ENCODE measurements around the gene IZUMO4. TPM values are rescaled to one million over a fixed set of nuclear protein-coding genes. Genes with fewer than 3 reads are reported as not detected.
A peak's percentile ranks its signal among the peaks of the same experiment; 100 is the strongest.

The IZUMO4 gene
- total and polyA plus RNA-seq, 10 of the 15 experiments (the other 5 are each of a cell fraction or from before 2014, with no cell fraction given) = 0.53 to 27.1 (median 7.5) TPM

GRCh38 chr19:2112516-2113320, 16.0 kb downstream of the IZUMO4 start:
- RAD21 ChIA-PET (ENCODE audit: unreplicated experiment) = no interaction called here
- CTCF ChIA-PET = no interaction called here
- TF ChIP-seq CREM (IDR thresholded peaks at IDR 0.05; ENCODE audit: low read depth) (no peak), STAT1 (conservative IDR thresholded peaks at IDR 0.05) (no peak), POLR2A (IDR thresholded peaks at IDR 0.05; ENCODE audit: low read depth, low read length) (peak; percentile 38; the same call in 1 of the 2 replicates), IRF5 (IDR thresholded peaks at IDR 0.05; ENCODE audit: borderline replicate concordance) (no peak), RUNX3 (IDR thresholded peaks at IDR 0.05; ENCODE audit: low read length) (peak; percentile 21; the same call in 1 of the 2 replicates), HDGF (IDR thresholded peaks at IDR 0.05) (no peak)
- H3K4me1 ChIP-seq (ENCODE audit: control insufficient read depth, insufficient read depth, low read length) = no peaks in the 10 kb centered on the region
- H3K9ac ChIP-seq (ENCODE audit: control insufficient read depth, insufficient read depth, low read length) = no peak overlapping the region
- POLR2A ChIA-PET = no interaction called here
- BruUV-seq (replicated peaks) = no TSS peak
- SMC1A ChIA-PET (ENCODE audit: uncharacterized antibody, unreplicated experiment) = no interaction called here
- no peaks in the 10 kb centered on the region for H3K79me2 ChIP-seq (ENCODE audit: control insufficient read depth, insufficient read depth, low read length)
- H2AFZ ChIP-seq (ENCODE audit: control insufficient read depth, low read depth, low read length) = no peak overlapping the region
- no peaks in the 10 kb centered on the region for H3K9me3 ChIP-seq (replicated peaks; ENCODE audit: control insufficient read depth, insufficient read depth, low read length)
- FAIRE-seq (no peak), DNase-seq (ENCODE audit: low read depth, low spot score) (no peak), ATAC-seq (no peak)
- no peak overlapping the region for H3K4me3 ChIP-seq
- H3K4me2 ChIP-seq (ENCODE audit: control insufficient read depth, insufficient read depth) = no peak overlapping the region
- H4K20me1 ChIP-seq (ENCODE audit: control insufficient read depth, insufficient read depth) = no peaks in the 10 kb centered on the region
- no peak overlapping the region for H3K27ac ChIP-seq (ENCODE audit: control insufficient read depth, insufficient read depth)
- no peaks in the 10 kb centered on the region for H3K27me3 ChIP-seq (replicated peaks in 1 of 2; ENCODE audit: control insufficient read depth in 2 of 2, insufficient read depth in 2 of 2, low read length in 1 of 2)
- intact Hi-C loops (cut with micrococcal nuclease; ENCODE audit: unreplicated experiment) = no loop called here
- in situ Hi-C loops (cut with MboI) = no loop called here
- WGBS (ENCODE audit: insufficient coverage, insufficient replicate concordance, low lambda C conversion rate, missing lambda C conversion rate) = 86% methylated on average over 17 of the region's 23 CpGs
- peaks cover 14 to 82% of the 10 kb centered on the region in 2 experiments; a peak in 3 of 4 replicates for H3K36me3 ChIP-seq (ENCODE audit: control insufficient read depth in 2 of 2, insufficient read depth in 2 of 2, low read length in 1 of 2)

Measured in GM12878 (cell line).